GM18870 (cell line): Measurements from ENCODE around the gene MISP3.
"Not testable (repeated sequence)": the region's sequence is repeated elsewhere in the genome, so short reads cannot be mapped to it uniquely, and the experiment has no call there.

ENCODE experiments used
- ATAC-seq: cut with Tn5 transposase; IDR thresholded peaks from one replicate; pipeline ENCODE4 v1.9.1; 2021; ENCODE audit warnings: moderate library complexity; ENCODE audit not compliant: unreplicated experiment

Gene MISP3

DNA sequence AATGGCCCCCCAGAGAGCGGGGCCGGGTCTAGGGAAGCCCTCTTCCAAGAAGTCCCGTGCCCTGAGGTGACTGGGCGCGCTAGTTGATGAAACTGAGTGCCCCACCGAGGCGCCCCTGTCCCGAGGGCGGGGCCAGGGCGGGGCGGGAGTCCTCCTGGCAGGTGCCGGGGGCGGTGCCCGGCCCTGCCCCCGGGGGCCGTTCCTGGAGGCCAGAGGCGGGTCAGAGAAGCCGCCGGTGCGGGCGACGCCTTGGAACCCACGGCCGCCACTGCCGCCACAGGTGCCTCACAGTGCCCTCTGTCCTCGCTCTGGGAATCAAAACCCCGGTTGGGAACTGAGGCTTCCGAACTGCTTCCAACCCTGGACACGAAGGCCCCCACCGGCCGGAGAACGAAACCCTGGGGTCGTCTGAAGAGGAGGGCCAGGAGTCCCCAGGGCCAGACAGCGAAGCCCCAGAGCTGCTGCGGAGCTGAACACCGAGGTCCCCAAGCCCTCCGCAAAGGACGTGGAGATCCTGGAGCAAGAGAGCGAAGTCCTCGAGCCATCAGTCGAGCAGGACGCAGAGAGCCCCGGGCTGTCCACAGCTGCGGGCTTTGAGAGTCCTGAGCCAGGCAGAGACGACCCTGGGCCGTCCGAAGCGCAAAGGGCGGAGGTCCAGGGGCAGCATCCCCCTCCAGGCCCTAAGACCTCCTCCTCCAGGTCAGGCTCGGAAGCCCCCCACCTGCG is at the start of gene MISP3:
Gene MISP3 (plus strand): TSS at position 252 of the 726 bp plus-strand sequence. CDS start 524 bp downstream, outside the sequence.
- ATAC-seq: no peak

DNA sequence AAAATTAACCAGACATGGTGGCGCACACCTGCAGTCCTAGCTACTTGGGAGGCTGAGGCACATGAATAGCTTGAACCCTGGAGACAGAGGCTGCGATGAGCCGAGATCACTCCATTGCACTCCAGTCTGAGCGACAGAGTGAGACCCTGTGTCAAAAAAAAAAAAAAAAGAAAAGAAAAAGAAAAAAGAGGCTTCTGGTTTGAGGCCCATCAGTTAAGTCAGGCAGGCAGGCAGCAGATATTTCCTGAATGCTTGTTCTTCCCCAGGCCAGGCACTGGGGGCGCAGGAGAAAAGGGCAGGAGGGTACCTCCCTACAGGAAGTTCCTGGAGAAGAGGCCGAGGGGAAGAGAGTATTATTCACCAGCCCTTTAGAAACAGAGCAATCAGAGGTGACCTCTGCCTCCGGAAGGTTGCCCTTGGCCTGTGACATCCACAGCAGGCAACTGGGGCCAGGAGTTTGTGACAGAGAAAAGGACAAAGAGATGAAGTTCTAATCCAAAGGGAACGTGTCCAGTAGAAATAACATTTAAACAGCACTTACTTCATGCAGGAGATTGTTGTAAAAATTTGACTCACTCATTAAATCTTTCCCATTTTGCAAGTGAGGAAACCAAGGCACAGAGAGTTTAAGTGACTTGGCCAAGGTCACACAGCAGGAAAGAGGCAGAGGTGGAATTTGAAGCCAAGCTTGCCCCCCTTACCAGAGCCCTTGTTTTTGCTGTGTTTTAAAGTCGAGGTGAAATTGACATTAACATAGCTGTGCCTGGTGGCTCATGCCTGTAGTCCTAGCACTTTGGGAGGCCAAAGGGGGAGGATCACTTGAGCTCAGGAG is 49.0 kb upstream of the MISP3 start:
- no peak for ATAC-seq

GRCh38 chr19:14026652-14027192 is 45.9 kb upstream of the MISP3 start:
- ATAC-seq: not testable (repeated sequence)

GRCh38 chr19:14027856-14028450 is 44.6 kb upstream of the MISP3 start, which contains the start of gene RLN3:
RLN3 (plus strand) TSS chr19:14028148; CDS start chr19:14028205, 57 bp downstream.
- no peak for ATAC-seq

GRCh38 chr19:14028901-14029300 is 43.7 kb upstream of the MISP3 start:
- no peak for ATAC-seq

DNA sequence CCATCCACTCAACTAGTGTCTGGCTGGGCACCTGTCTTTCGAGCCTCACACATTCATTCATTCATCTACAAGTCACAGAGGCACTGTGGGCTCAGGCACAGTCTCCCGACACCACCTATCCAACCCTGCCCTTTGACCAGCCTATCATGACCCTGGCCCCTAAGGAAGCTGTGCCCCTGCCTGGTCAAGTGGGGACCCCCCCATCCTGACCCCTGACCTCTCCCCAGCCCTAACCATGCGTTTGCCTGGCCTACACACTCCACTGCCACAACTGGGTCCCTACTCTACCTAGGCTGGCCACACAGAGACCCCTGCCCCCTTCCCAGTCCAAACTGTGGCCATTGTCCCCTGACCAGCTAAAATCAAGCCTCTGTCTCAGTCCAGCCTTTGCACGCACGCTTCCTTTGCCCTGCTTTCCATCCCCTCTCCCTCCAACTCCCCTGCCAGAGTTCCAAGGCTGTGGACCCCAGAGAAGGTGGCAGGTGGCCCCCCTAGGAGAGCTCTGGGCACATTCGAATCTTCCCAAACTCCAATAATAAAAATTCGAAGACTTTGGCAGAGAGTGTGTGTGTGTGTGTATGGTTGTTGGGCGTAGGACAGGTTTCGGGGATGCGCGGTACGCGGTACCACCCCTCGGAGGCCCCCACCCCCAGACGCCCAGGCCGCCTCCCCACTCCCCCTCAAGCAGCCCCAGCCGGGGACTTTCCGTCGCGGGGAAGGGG is 41.4 kb upstream of the MISP3 start:
- ATAC-seq: no peak

GRCh38 chr19:14031719-14032480 is 40.7 kb upstream of the MISP3 start, which contains the start of gene IL27RA:
IL27RA (plus strand) TSS chr19:14031762; CDS start chr19:14031873, 111 bp downstream.
- ATAC-seq: no peak

GRCh38 chr19:14033946-14034345 is 38.6 kb upstream of the MISP3 start:
- ATAC-seq: no peak

DNA sequence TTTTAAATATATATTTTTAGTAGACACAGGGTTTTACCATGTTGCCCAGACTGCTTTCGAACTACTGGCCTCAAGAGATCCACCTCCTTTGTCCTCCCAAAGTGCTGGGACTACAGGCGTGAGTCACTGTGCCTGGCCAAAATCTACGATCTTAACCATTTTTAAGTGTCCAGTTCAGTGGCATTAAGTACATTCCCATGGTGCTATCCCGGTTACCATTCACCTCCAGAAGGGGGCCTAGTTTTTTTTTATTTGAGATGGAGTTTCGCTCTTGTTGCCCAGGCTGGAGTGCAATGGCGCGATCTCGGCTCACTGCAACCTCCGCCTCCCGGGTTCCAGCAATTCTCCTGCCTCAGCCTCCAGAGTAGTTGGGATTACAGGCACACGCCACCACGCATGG is 37.4 kb upstream of the MISP3 start:
- not testable (repeated sequence) for ATAC-seq

DNA sequence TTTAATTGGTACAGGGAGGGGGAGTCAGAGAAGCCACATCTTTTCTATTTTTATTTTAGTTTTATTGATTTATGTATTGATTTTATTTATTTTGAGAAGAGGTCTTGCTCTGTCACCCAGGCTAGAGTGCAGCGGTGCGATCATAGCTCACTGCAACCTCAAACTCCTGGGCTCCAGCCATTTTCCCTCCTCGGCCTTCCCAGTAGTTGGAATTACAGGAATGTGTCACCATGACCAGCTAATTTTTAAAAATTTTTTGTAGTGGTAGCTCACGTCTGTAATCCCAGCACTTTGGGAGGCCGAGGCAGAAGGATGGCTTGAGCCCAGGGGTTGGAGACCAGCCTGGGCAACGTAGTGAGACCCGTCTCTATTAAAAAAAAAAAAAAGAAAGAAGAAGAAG is 36.9 kb upstream of the MISP3 start:
- no peak for ATAC-seq

DNA sequence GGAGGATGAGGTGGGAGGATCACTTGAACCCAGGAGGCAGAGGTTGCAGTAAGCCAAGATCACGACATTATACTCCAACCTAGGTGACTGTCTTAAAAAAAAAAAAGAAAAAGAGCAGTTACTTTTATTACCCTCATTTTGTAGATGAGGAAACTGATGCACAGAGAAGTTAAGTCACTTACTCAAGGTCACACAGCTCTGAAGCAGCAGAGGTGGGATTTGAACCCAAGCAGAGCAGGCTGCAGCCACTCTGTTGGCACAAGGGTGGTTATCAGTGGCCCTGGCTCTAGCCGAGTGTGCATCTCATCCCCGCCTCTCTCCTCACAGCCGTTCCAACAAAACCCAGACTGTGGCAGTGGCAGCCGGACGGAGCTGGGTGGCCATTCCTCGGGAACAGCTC is 33.4 kb upstream of the MISP3 start:
- ATAC-seq: no peak

- not testable (repeated sequence) for ATAC-seq
Measured at GRCh38 chr19:14042659-14043608, 29.7 kb upstream of the MISP3 start.

DNA sequence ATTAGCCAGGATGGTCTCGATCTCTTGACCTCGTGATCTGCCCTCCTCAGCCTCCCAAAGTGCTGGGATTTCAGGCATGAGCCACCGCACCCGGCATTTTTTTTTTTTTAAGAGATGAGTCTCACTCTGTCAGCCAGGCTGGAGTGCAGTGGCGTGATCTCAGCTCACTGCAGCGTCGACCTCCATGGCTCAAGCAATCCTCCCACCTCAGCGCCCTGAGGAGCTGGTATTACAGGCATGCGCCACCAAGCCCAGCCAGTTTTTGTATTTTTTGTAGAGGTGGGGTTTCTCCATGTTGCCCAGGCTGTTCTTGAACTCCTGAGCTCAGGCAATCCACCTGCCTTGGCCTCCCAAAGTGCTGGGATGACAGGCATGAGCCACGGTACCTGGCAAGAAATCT is 24.7 kb upstream of the MISP3 start:
- ATAC-seq: not testable (repeated sequence)

GRCh38 chr19:14048443-14049153 is 24.0 kb upstream of the MISP3 start:
- no peak for ATAC-seq

- ATAC-seq: no peak
Measured at GRCh38 chr19:14050512-14050911, 22.1 kb upstream of the MISP3 start.

DNA sequence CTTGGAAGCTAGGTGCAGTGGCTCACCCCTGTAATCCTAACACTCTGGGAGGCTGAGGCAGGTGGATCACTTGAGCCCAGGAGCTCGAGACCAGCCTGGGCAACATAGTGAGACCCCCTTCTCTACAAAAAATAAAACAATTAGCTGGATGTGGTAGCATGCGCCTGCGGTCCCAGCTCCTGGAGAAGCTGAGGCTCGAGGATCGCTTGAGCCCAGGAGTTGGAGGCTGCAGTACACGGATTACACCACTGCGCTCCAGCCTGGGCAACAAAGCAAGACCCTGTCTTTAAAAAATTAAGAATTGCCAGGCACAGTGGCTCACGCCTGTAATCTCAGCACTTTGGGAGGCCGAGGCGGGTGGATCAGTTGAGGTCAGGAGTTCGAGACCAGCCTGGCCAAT is 21.6 kb upstream of the MISP3 start:
- ATAC-seq: not testable (repeated sequence)

DNA sequence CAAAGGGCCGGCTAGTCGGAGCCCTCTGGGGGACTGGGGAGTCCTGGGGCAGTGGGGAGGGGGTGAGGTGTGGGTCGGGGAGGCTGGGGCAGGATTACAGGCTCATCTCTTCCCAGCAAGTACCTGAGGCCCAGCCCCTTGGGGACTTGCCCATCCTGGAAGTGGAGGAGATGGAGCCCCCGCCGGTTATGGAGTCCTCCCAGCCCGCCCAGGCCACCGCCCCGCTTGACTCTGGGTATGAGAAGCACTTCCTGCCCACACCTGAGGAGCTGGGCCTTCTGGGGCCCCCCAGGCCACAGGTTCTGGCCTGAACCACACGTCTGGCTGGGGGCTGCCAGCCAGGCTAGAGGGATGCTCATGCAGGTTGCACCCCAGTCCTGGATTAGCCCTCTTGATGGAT is 20.6 kb upstream of the MISP3 start:
- ATAC-seq: no peak

- no peak for ATAC-seq
Measured at GRCh38 chr19:14052470-14052869, 20.1 kb upstream of the MISP3 start.
